IMR-90 (cell line): ENCODE data around the gene FBN1.

Source experiments
- BHLHE40 ChIP-seq: fragments of 150-350 bp; IDR thresholded peaks from 2 replicates; pipeline ENCODE4 v1.6.1; 2016; ENCODE audit warnings: mild to moderate bottlenecking, low read depth, low read length
- CTCF ChIP-seq: conservative IDR thresholded peaks from 2 replicates; pipeline ENCODE4 v1.5.1; 2012; ENCODE audit warnings: mild to moderate bottlenecking, low read depth, low read length, improper control_type of control experiment
- POLR2A ChIP-seq: IDR thresholded peaks from 2 replicates; pipeline ENCODE4 v1.6.1; 2012; ENCODE audit warnings: mild to moderate bottlenecking, low read depth, low read length
- RCOR1 ChIP-seq: IDR thresholded peaks from 2 replicates; pipeline ENCODE4 v1.6.1; 2012; ENCODE audit warnings: mild to moderate bottlenecking, low read length, improper control_type of control experiment; ENCODE audit not compliant: insufficient replicate concordance
- SMC3 ChIP-seq: fragments of 150-350 bp; IDR thresholded peaks from 2 replicates; pipeline ENCODE4 v1.6.1; 2016; ENCODE audit warnings: low read depth, mild to moderate bottlenecking, antibody characterized with exemption, low read length, moderate library complexity

- no peak for TF ChIP-seq CTCF
- no peak for TF ChIP-seq POLR2A
- TF ChIP-seq RCOR1 = no peak
- TF ChIP-seq SMC3 = no peak
- TF ChIP-seq BHLHE40 = no peak
Observed at GRCh38 chr15:48427960-48428547, 217.5 kb downstream of the FBN1 start.
